Eye (tissue), 1 donor: ENCODE data around the gene CAMK1D.
"Not testable (repeated sequence)": the region's sequence is repeated elsewhere in the genome, so short reads cannot be mapped to it uniquely, and the experiment has no call there.

ENCODE experiments used
- DNase-seq: peaks from one replicate; pipeline ENCODE4 v3.0.0-alpha.2; 2015

Gene CAMK1D

GRCh38 chr10:12838995-12839927, 489.9 kb downstream of the CAMK1D start:
- DNase-seq: no peak

- DNase-seq: peak; percentile 54
These were observed 490.7 kb downstream of the CAMK1D start for GRCh38 chr10:12839941-12840611.

GRCh38 chr10:12841426-12841825, 492.1 kb downstream of the CAMK1D start:
- DNase-seq: no peak

DNA sequence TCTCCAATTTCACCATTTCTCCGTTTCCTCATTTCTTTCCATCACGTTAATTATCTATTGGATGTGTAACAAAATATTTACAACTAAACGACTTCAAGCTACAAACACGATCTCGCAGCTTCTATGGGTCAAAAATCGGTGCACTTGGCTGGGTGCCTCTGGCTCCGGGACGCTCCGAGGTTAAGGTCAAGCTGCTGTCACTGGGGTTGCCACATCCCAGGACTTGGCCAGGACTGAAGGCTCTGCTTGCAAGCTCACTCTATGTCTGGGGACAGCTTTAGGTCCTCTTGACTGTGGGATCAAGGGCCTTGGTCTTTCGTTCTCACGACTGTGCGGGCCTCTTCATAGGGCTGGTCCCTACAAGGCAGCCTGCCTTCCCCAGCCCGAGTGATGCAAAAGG, 492.5 kb downstream of the CAMK1D start:
- DNase-seq: no peak

GRCh38 chr10:12842310-12842709, 493.0 kb downstream of the CAMK1D start:
- DNase-seq: no peak

GRCh38 chr10:12843296-12843945, 494.1 kb downstream of the CAMK1D start:
- no peak for DNase-seq

DNA sequence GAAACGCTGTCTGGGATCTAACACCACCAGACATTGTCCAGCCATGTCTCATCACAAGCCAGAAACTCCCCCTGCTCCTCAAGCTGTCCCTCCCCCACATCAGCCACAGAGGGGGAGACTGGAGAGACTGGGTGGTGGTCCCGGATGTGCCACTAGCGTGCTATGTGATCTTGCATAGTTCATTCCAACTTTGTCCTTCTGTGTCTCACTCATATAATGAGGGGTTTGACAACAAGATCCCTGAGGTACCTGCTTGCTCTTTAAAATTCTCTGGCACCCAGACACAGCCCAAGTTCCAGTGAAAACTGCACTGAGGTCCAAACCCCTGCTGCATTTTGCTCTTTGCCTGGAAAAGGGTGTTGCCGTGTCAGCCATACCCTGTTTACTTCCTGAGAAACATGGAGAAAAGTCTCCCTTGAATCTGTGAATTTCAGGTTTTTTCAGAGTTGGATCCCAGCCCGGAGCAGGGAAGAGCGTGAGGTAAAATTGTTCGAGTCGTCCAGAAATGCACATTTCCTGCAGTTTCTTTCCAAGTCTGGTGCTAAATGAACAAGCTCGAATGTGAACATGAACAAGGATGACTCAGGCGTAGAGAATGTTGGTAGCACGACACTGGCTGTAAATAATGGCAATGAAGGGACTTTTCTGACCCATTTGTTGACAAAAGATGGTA, 495.6 kb downstream of the CAMK1D start:
- DNase-seq: peak; percentile 71

- no peak for DNase-seq
These were observed 497.4 kb downstream of the CAMK1D start for GRCh38 chr10:12846718-12847117.

- no peak for DNase-seq
These were observed 498.1 kb downstream of the CAMK1D start for GRCh38 chr10:12847361-12847975.

- no peak for DNase-seq
These were observed 499.3 kb downstream of the CAMK1D start for GRCh38 chr10:12848439-12849173.

DNA sequence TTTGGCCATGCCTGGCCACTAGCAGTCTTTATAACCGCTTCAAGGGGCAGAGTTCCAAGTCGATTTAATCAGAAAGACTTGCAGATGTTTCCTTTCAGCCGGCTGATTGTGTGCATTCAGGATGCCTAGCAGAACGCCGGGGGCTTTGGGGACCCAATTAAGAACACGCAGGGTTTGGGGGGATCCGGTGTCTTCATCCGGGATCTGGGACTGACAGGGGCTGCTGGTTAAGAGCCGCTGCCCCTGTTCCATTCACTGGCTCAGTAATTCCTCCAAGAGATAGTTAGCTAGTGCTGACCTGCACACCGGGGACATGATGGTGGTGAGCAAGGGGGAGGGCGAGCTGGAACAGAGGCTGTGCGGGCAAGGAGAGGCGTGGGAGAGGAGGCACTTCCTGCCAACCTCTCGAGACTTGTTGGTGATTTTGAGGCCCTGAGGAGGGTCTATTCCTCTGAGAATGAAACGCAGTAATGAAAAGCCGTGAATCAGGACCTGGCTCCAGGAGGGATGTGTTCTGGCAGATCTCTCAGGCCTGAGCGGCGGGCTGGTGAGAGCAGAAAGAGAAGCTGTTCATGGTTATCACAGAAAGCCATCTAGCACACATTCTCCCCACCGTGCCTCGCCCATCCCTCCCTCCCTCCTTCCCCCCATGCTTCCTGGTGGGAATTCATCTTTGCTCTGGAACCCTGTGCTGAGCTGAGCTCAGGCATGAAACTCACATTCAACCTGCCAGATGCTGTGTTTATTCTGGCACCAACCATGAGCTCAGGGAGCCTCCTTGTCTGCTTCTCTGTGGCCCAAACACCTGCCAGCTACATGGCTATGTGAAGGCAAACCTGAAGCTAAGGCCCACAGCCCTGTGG, 500.2 kb downstream of the CAMK1D start:
- DNase-seq: no peak

GRCh38 chr10:12852687-12853086, 503.3 kb downstream of the CAMK1D start:
- DNase-seq: no peak

- no peak for DNase-seq
These were observed 505.6 kb downstream of the CAMK1D start for GRCh38 chr10:12854988-12855387.

DNA sequence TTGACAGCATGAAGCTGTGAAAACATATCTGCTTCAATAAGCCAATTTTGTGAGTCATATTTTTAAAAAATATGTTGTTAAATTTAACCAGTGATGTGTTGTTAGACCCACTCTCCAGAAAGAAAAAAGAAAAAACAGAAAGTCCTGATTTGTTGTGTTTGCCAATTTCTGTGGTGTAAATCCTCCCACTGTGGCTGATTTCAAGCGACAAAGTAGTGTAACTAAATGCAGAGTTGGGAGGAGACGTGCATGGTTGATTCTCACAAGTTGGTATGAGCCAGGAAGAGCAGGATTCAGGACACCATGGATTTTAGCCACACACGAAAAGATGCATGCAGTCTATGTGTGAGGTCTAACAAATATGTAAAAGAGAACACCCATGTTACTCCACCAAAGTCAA, 513.1 kb downstream of the CAMK1D start:
- DNase-seq: no peak

GRCh38 chr10:12865515-12865914, 516.2 kb downstream of the CAMK1D start:
- DNase-seq: not testable (repeated sequence)

DNA sequence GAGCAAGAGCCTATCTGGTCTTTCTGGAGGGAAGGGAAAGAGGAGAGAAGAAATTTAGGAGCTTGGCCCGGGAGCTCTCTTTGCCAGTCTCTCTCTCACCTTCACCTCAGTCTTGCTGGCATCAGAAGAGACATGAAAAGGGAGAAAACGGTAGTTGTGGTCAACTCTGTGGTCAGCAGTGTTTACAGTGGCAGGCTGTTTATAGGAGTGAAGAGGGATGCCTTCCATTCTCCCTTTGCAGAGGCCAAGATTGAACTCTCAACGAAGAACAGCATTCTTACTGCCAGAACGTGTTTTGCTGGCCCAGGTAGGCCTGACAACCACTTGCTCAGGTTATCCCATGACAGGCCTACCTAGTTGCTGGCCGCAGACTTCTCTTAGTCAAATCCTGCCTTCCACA, 518.9 kb downstream of the CAMK1D start:
- DNase-seq: no peak

DNA sequence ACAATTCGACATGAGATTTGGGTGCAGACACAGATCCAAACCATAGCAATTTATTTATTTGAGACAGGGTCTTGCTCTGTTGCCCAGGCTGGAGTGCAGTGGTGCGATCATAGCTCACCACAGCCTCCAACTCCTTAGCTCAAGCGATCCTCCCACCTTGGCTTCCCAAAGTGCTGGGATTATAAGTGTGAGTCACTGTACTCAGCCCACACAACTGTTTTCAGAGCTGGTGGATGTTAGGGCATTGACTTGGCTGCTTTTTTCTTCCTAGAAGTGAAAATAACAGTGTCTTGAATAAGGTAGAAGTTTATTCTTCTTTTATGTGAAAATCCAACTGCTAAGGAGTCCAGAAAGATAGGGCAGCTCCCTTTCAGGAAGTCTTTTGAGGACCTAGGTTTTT, 520.1 kb downstream of the CAMK1D start:
- no peak for DNase-seq

DNA sequence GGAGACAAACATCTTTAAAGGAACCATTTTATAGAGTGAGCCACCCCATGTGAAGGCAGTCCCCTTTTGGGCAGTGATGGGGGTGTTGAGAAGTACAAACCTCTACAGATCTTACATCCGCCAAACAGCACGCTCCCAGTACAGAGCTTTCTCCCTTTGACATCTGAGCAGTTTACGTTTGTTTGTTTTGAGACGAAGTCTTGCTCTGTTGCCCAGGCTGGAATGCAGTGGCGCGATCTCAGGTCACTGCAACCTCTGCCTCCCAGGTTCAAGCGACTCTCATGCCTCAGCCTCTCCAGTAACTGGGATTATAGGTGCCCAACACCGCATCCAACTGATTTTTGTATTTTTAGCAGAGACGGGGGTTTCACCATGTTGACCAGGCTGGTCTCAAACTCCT, 523.2 kb downstream of the CAMK1D start:
- no peak for DNase-seq

GRCh38 chr10:12873172-12873571, 523.8 kb downstream of the CAMK1D start:
- no peak for DNase-seq

- DNase-seq: no peak
These were observed 525.2 kb downstream of the CAMK1D start for GRCh38 chr10:12874501-12874900.

DNA sequence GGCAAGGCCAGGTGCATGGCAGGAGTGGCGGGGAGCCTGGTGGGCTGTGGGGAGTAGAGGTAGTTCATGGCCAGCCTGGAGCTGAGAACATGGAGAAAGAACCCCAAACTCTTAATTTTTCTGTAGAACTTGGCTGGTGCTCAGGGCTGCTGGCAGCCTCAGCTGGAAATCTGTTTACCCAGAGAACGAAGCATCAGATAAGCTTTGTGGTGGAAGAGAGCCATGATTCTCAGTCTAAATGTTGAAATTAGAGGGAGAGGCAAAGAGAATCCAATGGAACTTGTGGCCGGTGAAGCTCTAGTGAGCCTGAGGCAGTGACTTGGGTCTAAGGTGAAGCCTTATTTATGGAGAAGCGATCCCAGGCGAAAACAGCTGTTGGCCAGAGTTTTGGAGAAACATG, 525.8 kb downstream of the CAMK1D start:
- peak; percentile 9 for DNase-seq
